IMR-90 (cell line): ENCODE data around the gene ABCC4. TPM values are rescaled to one million over a fixed set of nuclear protein-coding genes. Genes with fewer than 3 reads are reported as not detected.

Source experiments
- ATAC-seq: fragments of 200-7000 bp; cut with Tn5 transposase; 2 replicates; pipeline ENCODE4 v1.9.1; 2020; ENCODE audit warnings: low read depth, mild to moderate bottlenecking, moderate library complexity
- BruUV-seq: library from RNA; stranded (reverse); fragments of 400-500 nt; replicated peaks from 2 replicates; lab custom pipeline; 2021; lab: Mats Ljungman, UMichigan
- CTCF ChIA-PET: fragments of 300-600 bp; formaldehyde crosslinking; extraction: SDS; loops from one replicate; lab custom pipeline; 2021; ENCODE audit warnings: antibody characterized with exemption; lab: Yijun Ruan, JAX
- POLR2A ChIA-PET: fragments of 300-600 bp; sonication (Branson Sonifier 250); formaldehyde crosslinking; loops from one replicate; lab custom pipeline; 2022; ENCODE audit warnings: antibody characterized with exemption; ENCODE audit not compliant: unreplicated experiment; lab: Charles Lee
- DNase-seq: peaks from one replicate; pipeline ENCODE4 v3.0.0; 2013
- H2AFZ ChIP-seq: replicated peaks from 2 replicates; pipeline ENCODE3; 2013; ENCODE audit warnings: low read length, mild to moderate bottlenecking; ENCODE audit not compliant: poor library complexity
- H2AK5ac ChIP-seq: 2 replicates; pipeline ENCODE4 v1.6.1; 2013; ENCODE audit warnings: low read depth, low read length, inconsistent platforms
- H2AK9ac ChIP-seq: replicated peaks from 2 replicates; pipeline ENCODE3; 2013; ENCODE audit warnings: mild to moderate bottlenecking, low read depth, low read length, moderate library complexity; ENCODE audit not compliant: poor library complexity
- H2BK120ac ChIP-seq: 2 replicates; pipeline ENCODE4 v1.6.1; 2013; ENCODE audit warnings: low read depth, low read length, inconsistent platforms
- H2BK15ac ChIP-seq: 3 replicates; pipeline ENCODE4 v1.6.1; 2013; ENCODE audit warnings: low read depth, low read length, inconsistent platforms
- H2BK20ac ChIP-seq: 2 replicates; pipeline ENCODE4 v1.6.1; 2013; ENCODE audit warnings: low read depth, mild to moderate bottlenecking, inconsistent platforms, low read length, moderate library complexity
- H2BK5ac ChIP-seq: 2 replicates; pipeline ENCODE4 v1.6.1; 2013; ENCODE audit warnings: mild to moderate bottlenecking, low read depth, low read length, inconsistent platforms; ENCODE audit not compliant: poor library complexity, severe bottlenecking
- H3K14ac ChIP-seq: replicated peaks from 2 replicates; pipeline ENCODE4 v1.6.1; 2013; ENCODE audit warnings: low read depth, low read length, inconsistent platforms
- H3K18ac ChIP-seq: 2 replicates; pipeline ENCODE4 v1.6.1; 2013; ENCODE audit warnings: low read depth, low read length, control low read depth
- H3K23ac ChIP-seq: 2 replicates; pipeline ENCODE4 v1.6.1; 2013; ENCODE audit warnings: low read depth, low read length, inconsistent platforms
- H3K27ac ChIP-seq: 2 replicates; pipeline ENCODE4 v1.5.1; 2013; ENCODE audit warnings: mild to moderate bottlenecking, control low read depth, low read length; ENCODE audit not compliant: insufficient read depth
- H3K27me3 ChIP-seq: 2 replicates; pipeline ENCODE4 v1.6.1; 2013; ENCODE audit warnings: low read length; ENCODE audit not compliant: control insufficient read depth, insufficient read depth
- H3K36me3 ChIP-seq: 2 replicates; pipeline ENCODE4 v1.6.1; 2013; ENCODE audit warnings: low read length, mixed read lengths; ENCODE audit not compliant: control insufficient read depth, insufficient read depth
- H3K4ac ChIP-seq: 2 replicates; pipeline ENCODE4 v1.6.1; 2013; ENCODE audit warnings: low read depth, low read length, inconsistent platforms
- H3K4me1 ChIP-seq: 2 replicates; pipeline ENCODE4 v1.6.1; 2013; ENCODE audit warnings: low read length, mixed read lengths; ENCODE audit not compliant: control insufficient read depth, insufficient read depth
- H3K4me2 ChIP-seq: 2 replicates; pipeline ENCODE4 v1.6.1; 2013; ENCODE audit warnings: low read depth, mild to moderate bottlenecking, control low read depth, low read length, moderate library complexity
- H3K4me3 ChIP-seq: 2 replicates; pipeline ENCODE4 v1.5.1; 2013; ENCODE audit warnings: low read depth, mild to moderate bottlenecking, control low read depth, low read length, moderate library complexity; ENCODE audit not compliant: insufficient read depth
- H3K56ac ChIP-seq: 2 replicates; pipeline ENCODE4 v1.6.1; 2013; ENCODE audit warnings: low read length, inconsistent platforms; ENCODE audit not compliant: insufficient read depth; ENCODE audit errors: extremely low read depth
- H3K79me1 ChIP-seq, 2 experiments: 2 replicates each; pipeline ENCODE4 v1.6.1; 2013; ENCODE audit warnings: low read length in 2 of 2, inconsistent platforms in 1 of 2, low read depth in 1 of 2
- H3K9ac ChIP-seq: 2 replicates; pipeline ENCODE4 v1.6.1; 2013; ENCODE audit warnings: low read depth, low read length, control low read depth
- H3K9me1 ChIP-seq: 2 replicates; pipeline ENCODE4 v1.6.1; 2013; ENCODE audit warnings: low read length, inconsistent platforms; ENCODE audit not compliant: insufficient read depth
- H3K9me3 ChIP-seq: 2 replicates; pipeline ENCODE4 v1.6.1; 2013; ENCODE audit warnings: low read length; ENCODE audit not compliant: control insufficient read depth, insufficient read depth
- H4K20me1 ChIP-seq: 2 replicates; pipeline ENCODE4 v1.6.1; 2013; ENCODE audit warnings: low read length, inconsistent platforms; ENCODE audit not compliant: insufficient read depth
- H4K5ac ChIP-seq: 2 replicates; pipeline ENCODE4 v1.6.1; 2013; ENCODE audit warnings: mild to moderate bottlenecking, low read depth, low read length, control low read depth
- H4K8ac ChIP-seq, 2 experiments: 2 replicates each; pipeline ENCODE4 v1.6.1; 2013; ENCODE audit warnings: low read depth in 2 of 2, low read length in 2 of 2, control low read depth in 1 of 2, inconsistent platforms in 1 of 2
- H4K91ac ChIP-seq: 2 replicates; pipeline ENCODE4 v1.6.1; 2013; ENCODE audit warnings: low read depth, low read length, inconsistent platforms; ENCODE audit not compliant: insufficient read depth
- NFE2L2 ChIP-seq: fragments of 150-350 bp; IDR thresholded peaks from 2 replicates; pipeline ENCODE4 v1.6.1; 2016; ENCODE audit warnings: low read depth, mild to moderate bottlenecking, low read length
- RAD21 ChIP-seq: IDR thresholded peaks from 2 replicates; pipeline ENCODE4 v1.6.1; 2012; ENCODE audit warnings: low read length, improper control_type of control experiment
- WGBS, 2 experiments: methylation state at CpG; one replicate each; pipeline versions ENCODE4 v1.1.5 to v1.1.7; 2013; ENCODE audit warnings: missing lambda C conversion rate in 2 of 2; ENCODE audit not compliant: insufficient read length in 1 of 2; ENCODE audit errors: extremely low coverage in 2 of 2; 5-methylcytosine and 5-hydroxymethylcytosine counted together
- dilution Hi-C: fragments of 300-500 bp; cut with HindIII; formaldehyde crosslinking; loops from one replicate; pipeline ENCODE4 v1.14.3; 2018; ENCODE audit warnings: low sequenced_read_pairs; ENCODE audit not compliant: unreplicated experiment
- in situ Hi-C: fragments of 300-500 bp; cut with MboI; formaldehyde crosslinking; loops from 3 replicates; pipeline ENCODE4 v1.14.3; 2019; ENCODE audit warnings: low sequenced_read_pairs, inconsistent platforms, mixed read lengths
- intact Hi-C: fragments of 100-400 bp; cut with micrococcal nuclease; formaldehyde crosslinking; loops from 2 replicates; pipeline ENCODE4 v1.10.0; 2022
- polyA plus RNA-seq, 3 experiments: library from polyadenylated mRNA; depleted of rRNA; stranded (reverse); fragments of >200 nt; gene quantifications; 2 replicates each; pipeline ENCODE4 v1.2.3, GENCODE V29; 2012; ENCODE audit warnings: low replicate concordance in 1 of 3
- total RNA-seq: library from RNA; depleted of rRNA; stranded (reverse); fragments of >200 nt; gene quantifications from 2 replicates; pipeline ENCODE4 v1.2.3, GENCODE V29; 2012

The ABCC4 gene
- total and polyA plus RNA-seq, 2 of the 4 experiments (the other 2 are of a cell fraction) = 16.6 to 41.4 TPM

- peak overlapping the region; percentile 24; the same call in 1 of the 2 replicates for H3K4me2 ChIP-seq
- intact Hi-C loops = no loop called here
- H4K91ac ChIP-seq = no peak overlapping the region
- no peak overlapping the region for H3K4me3 ChIP-seq
- no peak overlapping the region for H2BK120ac ChIP-seq
- H2BK5ac ChIP-seq = no peak overlapping the region
- ChIA-PET POLR2A (no interaction called here), CTCF (interaction anchor here (0.5 kb wide), 1 partner anchor 386 kb away, joined by 3 read pairs; no protein-coding TSS in a partner anchor)
- H3K36me3 ChIP-seq = peaks cover 36% of the 10 kb centered on the region
- H3K27me3 ChIP-seq = no peaks in the 10 kb centered on the region
- DNase-seq = peak; percentile 62
- no peak overlapping the region for H3K23ac ChIP-seq
- no peak overlapping the region for H4K8ac ChIP-seq
- no peaks in the 10 kb centered on the region for H3K9me3 ChIP-seq
- H2BK15ac ChIP-seq = no peak overlapping the region
- no peak overlapping the region for H3K4ac ChIP-seq
- H3K79me1 ChIP-seq = peaks cover 0 to 3% of the 10 kb centered on the region in 2 experiments; a peak in 1 of 4 replicates
- no peaks in the 10 kb centered on the region; the same call in none of the 2 replicates for H3K9me1 ChIP-seq
- no TSS peak for BruUV-seq
- H2AK5ac ChIP-seq = no peak overlapping the region
- ATAC-seq = peak; percentile 81
- no peaks in the 10 kb centered on the region; the same call in 1 of the 2 replicates for H4K20me1 ChIP-seq
- H3K56ac ChIP-seq = no peak overlapping the region
- H3K14ac ChIP-seq = no peak overlapping the region
- no peak for TF ChIP-seq RAD21
- TF ChIP-seq NFE2L2 = no peak
- H3K27ac ChIP-seq = no peak overlapping the region
- whole genome bisulfite sequencing, 2 experiments = 83% methylated on average over 1 of the region's 2 CpGs; no CpG with 5 or more reads in 1 of the 2 experiments
- H4K5ac ChIP-seq = no peak overlapping the region
- H3K4me1 ChIP-seq = peaks cover 7% of the 10 kb centered on the region
- no peak overlapping the region for H3K9ac ChIP-seq
- H2AK9ac ChIP-seq = no peak overlapping the region
- no peak overlapping the region for H2BK20ac ChIP-seq
- dilution Hi-C loops = no loop called here
- no peak overlapping the region for H3K18ac ChIP-seq
- in situ Hi-C loops = no loop called here
- H2AFZ ChIP-seq = no peak overlapping the region
Measured at GRCh38 chr13:95039415-95039814, 261.8 kb downstream of the ABCC4 start.
